Lung (tissue), 12 donors: ENCODE measurements around the gene ECSCR. TPM values are rescaled to one million over a fixed set of nuclear protein-coding genes. Genes with fewer than 3 reads are reported as not detected.

Experiments used
- ATAC-seq: fragments of 200-7000 bp; cut with Tn5 transposase; one replicate; pipeline ENCODE4 v1.9.1; 2020; ENCODE audit warnings: moderate number of reproducible peaks; ENCODE audit not compliant: insufficient read depth, low FRiP score
- DNase-seq, 3 donors: peaks; one replicate each; pipeline ENCODE4 v3.0.0-alpha.2; 2013 to 2017
- H3K27ac ChIP-seq, 2 donors: one replicate each; pipeline ENCODE4 v1.5.1; 2013; ENCODE audit warnings: mild to moderate bottlenecking in 2 of 2, moderate library complexity in 2 of 2, control low read depth in 1 of 2, inconsistent platforms in 1 of 2, low read depth in 1 of 2, low read length in 1 of 2
- H3K27me3 ChIP-seq, 3 donors: one replicate each; pipeline ENCODE4 v1.5.1; 2013; ENCODE audit warnings: low read length in 2 of 3; ENCODE audit not compliant: control insufficient read depth in 3 of 3, insufficient read depth in 3 of 3
- H3K36me3 ChIP-seq, 4 donors: one replicate each; pipeline ENCODE4 v1.5.1; 2013; ENCODE audit warnings: low read length in 4 of 4, mild to moderate bottlenecking in 1 of 4, moderate library complexity in 1 of 4; ENCODE audit not compliant: control insufficient read depth in 4 of 4, insufficient read depth in 4 of 4
- H3K4me1 ChIP-seq, 5 donors: one replicate each; pipeline ENCODE4 v1.5.1; 2013; ENCODE audit warnings: low read length in 5 of 5, mild to moderate bottlenecking in 2 of 5, moderate library complexity in 1 of 5; ENCODE audit not compliant: control insufficient read depth in 5 of 5, insufficient read depth in 5 of 5
- H3K4me3 ChIP-seq: one replicate; pipeline ENCODE4 v1.5.1; 2013; ENCODE audit warnings: mild to moderate bottlenecking, control low read depth, moderate library complexity
- H3K9ac ChIP-seq, 2 donors: one replicate each; pipeline ENCODE4 v1.5.1; 2013; ENCODE audit warnings: low read length in 2 of 2, control low read depth in 1 of 2; ENCODE audit not compliant: insufficient read depth in 1 of 2
- H3K9me3 ChIP-seq, 4 donors: one replicate each; pipeline ENCODE4 v1.5.1; 2013; ENCODE audit warnings: low read length in 3 of 4, mild to moderate bottlenecking in 1 of 4, moderate library complexity in 1 of 4; ENCODE audit not compliant: control insufficient read depth in 4 of 4, insufficient read depth in 3 of 4
- WGBS, 2 donors: extraction: QIAGEN DNeasy Blood & Tissue Kit; methylation state at CpG; one replicate each; pipeline ENCODE4 v1.1.7; 2013; 5-methylcytosine and 5-hydroxymethylcytosine counted together
- polyA plus RNA-seq, 2 donors: library from polyadenylated mRNA; stranded (reverse); fragments of 200-250 nt; gene quantifications; one replicate each; pipeline ENCODE4 v1.2.1, GENCODE V29; 2013
- total RNA-seq, 2 donors: library from RNA; depleted of rRNA in 1 of 2; stranded (reverse); fragments of >200 nt in 1 of 2; gene quantifications; one replicate each; pipeline ENCODE4 v1.2.1, GENCODE V29; 2014 to 2021
- TF ChIP-seq, protein P1 (sequence below): IDR thresholded peaks from 2 replicates; pipeline ENCODE4 v1.5.1; 2012; ENCODE audit warnings: mild to moderate bottlenecking; ENCODE audit errors: control extremely low read depth, extremely low read depth
- donor health status: control.
- donor health status: control.
- donor health status: Bipolar disorder and iron deficiency.
- donor health status: healthy.
- donor health status: DM: yes; HTN: yes; CAD: no.

Gene ECSCR
- total and polyA plus RNA-seq, 4 donors = 24.6 to 55.7 (median 46.5) TPM

DNA sequence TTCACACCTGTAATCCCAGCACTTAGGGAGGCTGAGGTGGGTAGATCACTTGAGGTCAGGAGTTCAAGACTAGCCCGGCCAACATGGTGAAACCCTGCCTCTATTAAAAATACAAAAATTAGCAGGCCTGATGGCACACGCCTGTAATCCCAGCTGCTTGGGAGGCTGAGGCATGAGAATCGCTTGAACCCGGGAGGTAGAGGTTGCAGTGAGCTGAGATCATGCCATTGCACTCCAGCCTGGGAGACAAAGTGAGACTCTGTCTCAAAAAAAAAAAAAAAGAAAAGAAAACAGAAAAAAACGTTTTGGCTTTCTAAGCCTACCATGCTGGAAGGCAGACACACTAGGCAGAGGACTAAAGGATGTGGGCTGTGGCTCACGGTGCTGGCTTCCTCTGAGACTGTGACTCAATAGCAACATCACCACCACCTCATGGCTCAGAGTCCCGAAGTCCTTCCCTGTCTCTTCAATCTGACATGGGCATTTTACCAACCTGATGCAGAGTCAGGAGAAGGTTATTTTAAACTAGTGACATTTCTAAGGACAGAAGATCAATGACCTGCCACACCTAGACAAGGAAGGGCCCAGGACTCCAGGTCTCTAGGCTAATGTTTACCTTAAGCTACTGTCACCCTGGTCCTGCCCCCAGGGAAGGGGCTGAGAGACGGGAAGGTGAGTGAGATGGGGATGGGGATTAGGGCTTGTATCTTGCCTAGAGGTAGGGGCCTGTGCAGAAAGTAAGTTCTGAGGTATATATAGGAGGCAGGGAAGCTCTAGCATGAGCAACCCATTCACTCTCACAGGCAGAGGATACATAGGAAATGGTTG is 3.7 kb downstream of the ECSCR start:
- ATAC-seq (no peak), DNase-seq (no peak)
- Histone ChIP-seq H3K27ac (peak overlapping the region; percentile 7 to 66), H3K9me3 (no peaks in the 10 kb centered on the region), H3K9ac (no peak overlapping the region), H3K27me3 (no peaks in the 10 kb centered on the region), H3K4me1 (peaks cover 0 to 5% (median 0%) of the 10 kb centered on the region in 5 donors), H3K4me3 (no peak overlapping the region), H3K36me3 (peaks cover 0 to 7% (median 0%) of the 10 kb centered on the region in 4 donors)
- 55 to 59% methylated on average over 8 of the region's 8 CpGs for WGBS, 2 donors
- TF ChIP-seq, protein P1, sequence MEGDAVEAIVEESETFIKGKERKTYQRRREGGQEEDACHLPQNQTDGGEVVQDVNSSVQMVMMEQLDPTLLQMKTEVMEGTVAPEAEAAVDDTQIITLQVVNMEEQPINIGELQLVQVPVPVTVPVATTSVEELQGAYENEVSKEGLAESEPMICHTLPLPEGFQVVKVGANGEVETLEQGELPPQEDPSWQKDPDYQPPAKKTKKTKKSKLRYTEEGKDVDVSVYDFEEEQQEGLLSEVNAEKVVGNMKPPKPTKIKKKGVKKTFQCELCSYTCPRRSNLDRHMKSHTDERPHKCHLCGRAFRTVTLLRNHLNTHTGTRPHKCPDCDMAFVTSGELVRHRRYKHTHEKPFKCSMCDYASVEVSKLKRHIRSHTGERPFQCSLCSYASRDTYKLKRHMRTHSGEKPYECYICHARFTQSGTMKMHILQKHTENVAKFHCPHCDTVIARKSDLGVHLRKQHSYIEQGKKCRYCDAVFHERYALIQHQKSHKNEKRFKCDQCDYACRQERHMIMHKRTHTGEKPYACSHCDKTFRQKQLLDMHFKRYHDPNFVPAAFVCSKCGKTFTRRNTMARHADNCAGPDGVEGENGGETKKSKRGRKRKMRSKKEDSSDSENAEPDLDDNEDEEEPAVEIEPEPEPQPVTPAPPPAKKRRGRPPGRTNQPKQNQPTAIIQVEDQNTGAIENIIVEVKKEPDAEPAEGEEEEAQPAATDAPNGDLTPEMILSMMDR = no peak

DNA sequence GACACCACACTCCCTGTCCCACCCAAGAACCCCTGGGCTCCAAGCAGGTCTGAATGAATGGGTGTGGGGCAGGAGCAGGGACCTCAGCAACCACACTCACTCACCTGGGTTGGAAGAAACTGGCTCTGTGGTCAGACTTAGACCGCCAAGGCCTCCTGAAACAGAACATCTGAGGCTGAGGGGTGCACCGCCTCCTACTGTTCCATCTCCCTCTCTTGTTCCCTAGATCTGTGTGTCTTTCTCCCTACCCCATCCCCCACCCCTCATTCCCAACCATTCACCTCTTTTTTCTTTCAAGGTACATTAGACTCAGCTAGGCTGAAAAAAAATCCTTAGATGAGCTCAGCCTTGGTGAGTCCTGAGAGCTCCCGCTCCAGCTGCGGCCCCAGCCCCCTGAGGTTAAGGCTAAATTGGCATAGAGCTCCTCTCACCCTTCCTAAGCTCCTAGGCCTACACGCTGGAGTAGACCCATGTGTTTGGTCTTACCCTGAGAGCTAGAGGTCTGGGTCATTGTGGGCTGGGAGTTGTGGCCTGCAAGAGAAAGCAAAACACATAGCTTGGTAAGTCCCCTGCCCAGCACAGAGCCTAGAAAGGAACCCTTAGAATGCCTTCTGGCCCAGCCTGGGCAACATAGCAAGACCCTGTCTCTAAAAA is 4.8 kb downstream of the ECSCR start:
- Histone ChIP-seq H3K27me3 (no peaks in the 10 kb centered on the region), H3K4me3 (no peak overlapping the region), H3K4me1 (peaks cover 0 to 4% (median 0%) of the 10 kb centered on the region in 5 donors), H3K36me3 (peaks cover 0 to 9% (median 0%) of the 10 kb centered on the region in 4 donors), H3K9me3 (peaks cover 0 to 2% (median 0%) of the 10 kb centered on the region in 4 donors), H3K27ac (no peak overlapping the region), H3K9ac (no peak overlapping the region)
- DNase-seq = no peak
- ATAC-seq = no peak
- TF ChIP-seq, protein P1 = no peak
- WGBS, 2 donors = 86 to 92% methylated on average over 5 of the region's 5 CpGs

DNA sequence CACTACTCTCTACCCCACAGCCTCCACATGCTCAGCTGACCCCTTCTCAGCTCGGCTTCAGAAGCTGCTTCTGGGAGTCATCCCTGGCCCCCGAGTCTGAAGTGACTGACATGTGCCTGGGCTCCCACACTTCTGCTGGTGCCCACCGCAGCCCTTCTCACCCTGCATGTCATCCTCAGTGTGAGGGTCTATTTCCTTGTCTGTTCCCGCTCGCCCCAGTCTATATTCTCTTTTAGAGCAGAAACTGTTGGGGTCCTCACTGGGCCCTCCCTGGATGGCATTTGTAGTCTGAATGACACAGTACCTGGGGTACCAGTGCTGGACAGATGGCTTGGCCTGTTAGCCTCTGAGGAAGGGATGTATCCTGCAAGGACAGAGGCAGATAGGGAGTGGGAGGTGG is 5.3 kb downstream of the ECSCR start:
- no peak for DNase-seq
- H3K9ac ChIP-seq = no peak overlapping the region
- TF ChIP-seq, protein P1 = no peak
- H3K4me1 ChIP-seq = peaks cover 0 to 4% (median 0%) of the 10 kb centered on the region in 5 donors
- WGBS, 2 donors = 90 to 92% methylated on average over 5 of the region's 5 CpGs
- ATAC-seq = no peak
- no peak overlapping the region for H3K27ac ChIP-seq
- no peak overlapping the region for H3K4me3 ChIP-seq
- H3K9me3 ChIP-seq = peaks cover 0 to 2% (median 0%) of the 10 kb centered on the region in 4 donors
- H3K36me3 ChIP-seq = peaks cover 0 to 9% (median 0%) of the 10 kb centered on the region in 4 donors
- H3K27me3 ChIP-seq = no peaks in the 10 kb centered on the region
